Tibial nerve (tissue), 4 donors: ENCODE results near the gene CNDP1. TPM values are rescaled to one million over a fixed set of nuclear protein-coding genes. Genes with fewer than 3 reads are reported as not detected.

Experiments used
- DNase-seq, 2 donors: peaks; one replicate each; pipeline ENCODE4 v3.0.0-alpha.2; 2019; ENCODE audit warnings: low spot score in 2 of 2
- H3K27ac ChIP-seq, 4 donors: fragments of 200-600 bp; sonication (generic) in 3 of 4; one replicate each; pipeline ENCODE4 v1.5.1; 2017 to 2019; ENCODE audit warnings: mild to moderate bottlenecking in 1 of 4
- H3K27me3 ChIP-seq, 2 donors: fragments of 200-600 bp; sonication (generic) in 1 of 2; one replicate each; pipeline versions ENCODE4 v1.5.1 to v1.6.0; 2017 to 2019
- H3K36me3 ChIP-seq, 3 donors: fragments of 200-600 bp; sonication (generic); one replicate each; pipeline ENCODE4 v1.5.1; 2018 to 2019
- H3K4me1 ChIP-seq, 4 donors: fragments of 200-600 bp; sonication (generic) in 3 of 4; one replicate each; pipeline ENCODE4 v1.5.1; 2017 to 2019
- H3K4me3 ChIP-seq, 4 donors: fragments of 200-600 bp; sonication (generic) in 3 of 4; one replicate each; pipeline ENCODE4 v1.5.1; 2017 to 2019; ENCODE audit warnings: mild to moderate bottlenecking in 1 of 4, moderate library complexity in 1 of 4
- H3K9me3 ChIP-seq, 4 donors: fragments of 200-600 bp; sonication (generic) in 3 of 4; one replicate each; pipeline ENCODE4 v1.5.1; 2017 to 2019
- CTCF ChIP-seq, 5 experiments: fragments of 200-600 bp in 3 of 5; fragments of 450-650 bp in 2 of 5; sonication (generic) in 3 of 5; IDR thresholded peaks; one replicate each; pipeline ENCODE4 v1.5.1; 2016 to 2019; ENCODE audit warnings: antibody characterized with exemption in 5 of 5, mild to moderate bottlenecking in 3 of 5, moderate library complexity in 2 of 5
- EP300 ChIP-seq, 2 donors: sonication (generic); formaldehyde crosslinking; IDR thresholded peaks; one replicate each; pipeline ENCODE4 v1.6.1; 2017; ENCODE audit warnings: antibody characterized with exemption in 2 of 2, mild to moderate bottlenecking in 1 of 2
- POLR2A ChIP-seq, 2 donors: fragments of 450-650 bp; IDR thresholded peaks; one replicate each; pipeline ENCODE4 v1.6.1; 2017; ENCODE audit warnings: antibody characterized with exemption in 2 of 2, mild to moderate bottlenecking in 2 of 2, moderate library complexity in 2 of 2
- WGBS, 2 donors: methylation state at CpG; one replicate each; pipeline ENCODE4 v1.1.5; 2018; 5-methylcytosine and 5-hydroxymethylcytosine counted together
- total RNA-seq, 4 donors: library from RNA; depleted of rRNA; stranded (reverse); fragments of >200 nt; gene quantifications; one replicate each; pipeline ENCODE4 v1.1.0, GENCODE V29; 2016

The CNDP1 gene
- total RNA-seq, 4 donors from 2014 or later: 0.22 to 1.0 TPM; not detected in 2

- TF ChIP-seq EP300 (IDR thresholded peaks at IDR 0.05): no peak
- no peak for TF ChIP-seq CTCF (IDR thresholded peaks at IDR 0.05)
- no peak for TF ChIP-seq POLR2A (IDR thresholded peaks at IDR 0.05)
- H3K27me3 ChIP-seq: no peaks in the 10 kb centered on the region
- H3K9me3 ChIP-seq: no peaks in the 10 kb centered on the region
- DNase-seq: no peak
- no peak overlapping the region for H3K27ac ChIP-seq
- peaks cover 0 to 31% (median 4%) of the 10 kb centered on the region in 4 donors for H3K4me1 ChIP-seq
- peaks cover 0 to 16% (median 0%) of the 10 kb centered on the region in 3 donors for H3K36me3 ChIP-seq
- WGBS, 2 donors: 79 to 84% methylated on average over 9 of the region's 9 CpGs
- no peak overlapping the region for H3K4me3 ChIP-seq
These were observed 8.6 kb upstream of the CNDP1 start for GRCh38 chr18:74525741-74526140.

- WGBS, 2 donors: 53 to 55% methylated on average over 2 of the region's 2 CpGs
- no peaks in the 10 kb centered on the region for H3K27me3 ChIP-seq
- H3K4me3 ChIP-seq: no peak overlapping the region
- TF ChIP-seq EP300 (IDR thresholded peaks at IDR 0.05): no peak
- no peak for TF ChIP-seq POLR2A (IDR thresholded peaks at IDR 0.05)
- TF ChIP-seq CTCF (IDR thresholded peaks at IDR 0.05): no peak
- H3K9me3 ChIP-seq: no peaks in the 10 kb centered on the region
- H3K4me1 ChIP-seq: peaks cover 0 to 31% (median 4%) of the 10 kb centered on the region in 4 donors
- no peak overlapping the region for H3K27ac ChIP-seq
- H3K36me3 ChIP-seq: peaks cover 0 to 9% (median 0%) of the 10 kb centered on the region in 3 donors
- no peak for DNase-seq
These were observed 7.8 kb upstream of the CNDP1 start for GRCh38 chr18:74526488-74526887.

GRCh38 chr18:74528478-74528877 lies 5.8 kb upstream of the CNDP1 start:
- Histone ChIP-seq H3K4me3 (no peak overlapping the region), H3K9me3 (no peaks in the 10 kb centered on the region), H3K36me3 (no peaks in the 10 kb centered on the region), H3K27ac (no peak overlapping the region), H3K27me3 (no peaks in the 10 kb centered on the region), H3K4me1 (peaks cover 0 to 20% (median 4%) of the 10 kb centered on the region in 4 donors)
- DNase-seq: no peak
- TF ChIP-seq EP300 (IDR thresholded peaks at IDR 0.05): no peak
- TF ChIP-seq POLR2A (IDR thresholded peaks at IDR 0.05): no peak
- TF ChIP-seq CTCF (IDR thresholded peaks at IDR 0.05): no peak
- WGBS, 2 donors: 90 to 97% methylated on average over 1 of the region's 1 CpG

- Histone ChIP-seq H3K4me1 (peaks cover 0 to 16% (median 4%) of the 10 kb centered on the region in 4 donors), H3K27ac (no peak overlapping the region), H3K27me3 (no peaks in the 10 kb centered on the region), H3K4me3 (no peak overlapping the region), H3K36me3 (no peaks in the 10 kb centered on the region), H3K9me3 (no peaks in the 10 kb centered on the region)
- TF ChIP-seq CTCF (IDR thresholded peaks at IDR 0.05): no peak
- 41 to 47% methylated on average over 3 of the region's 3 CpGs for WGBS, 2 donors
- no peak for DNase-seq
These were observed 5.4 kb upstream of the CNDP1 start for GRCh38 chr18:74528913-74529312.

- Histone ChIP-seq H3K9me3 (no peaks in the 10 kb centered on the region), H3K27me3 (no peaks in the 10 kb centered on the region), H3K27ac (no peak overlapping the region), H3K4me3 (no peak overlapping the region), H3K4me1 (peaks cover 0 to 11% (median 3%) of the 10 kb centered on the region in 4 donors), H3K36me3 (no peaks in the 10 kb centered on the region)
- DNase-seq: no peak
- 87 to 88% methylated on average over 6 of the region's 6 CpGs for WGBS, 2 donors
- TF ChIP-seq POLR2A (IDR thresholded peaks at IDR 0.05) (no peak), EP300 (IDR thresholded peaks at IDR 0.05) (no peak), CTCF (IDR thresholded peaks at IDR 0.05) (no peak)
These were observed 4.9 kb upstream of the CNDP1 start for GRCh38 chr18:74529378-74529777.
